ENCODE data around the gene AFF2. TPM values are rescaled to one million over a fixed set of nuclear protein-coding genes. Genes with fewer than 3 reads are reported as not detected.

AFF2 gene
- total RNA-seq, 1 experiment from 2014 or later = 0.16 TPM

- no peak for DNase-seq
- no peaks in the 10 kb centered on the region for H3K9me3 Mint-ChIP-seq (ENCODE audit: unreplicated experiment)
- H3K4me1 Mint-ChIP-seq (ENCODE audit: low read depth, unreplicated experiment) = no peaks in the 10 kb centered on the region
- Histone ChIP-seq H3K4me1 (no peaks in the 10 kb centered on the region), H3K4me3 (ENCODE audit: low read depth, low read length) (no peak overlapping the region), H3K36me3 (ENCODE audit: control insufficient read depth, insufficient read depth, low read length) (no peaks in the 10 kb centered on the region), H3K9me3 (no peaks in the 10 kb centered on the region), H3K27me3 (replicated peaks; ENCODE audit: control insufficient read depth, insufficient read depth, low read length) (no peaks in the 10 kb centered on the region)
- ChIA-PET POLR2A (no interaction called here), CTCF (no interaction called here)
- peaks cover 2% of the 10 kb centered on the region for H3K27me3 Mint-ChIP-seq (ENCODE audit: insufficient read depth, unreplicated experiment)
- no peak for TF ChIP-seq CTCF (IDR thresholded peaks at IDR 0.05; ENCODE audit: insufficient read depth in 1 of 2, low read depth in 1 of 2, low read length in 1 of 2, severe bottlenecking in 1 of 2, unreplicated experiment in 1 of 2)
- H3K27ac Mint-ChIP-seq (ENCODE audit: unreplicated experiment) = no peak overlapping the region
- no peak overlapping the region for H3K4me3 Mint-ChIP-seq (ENCODE audit: unreplicated experiment)
- intact Hi-C loops (cut with micrococcal nuclease; ENCODE audit: unreplicated experiment) = no loop called here
- no peaks in the 10 kb centered on the region for H3K36me3 Mint-ChIP-seq (ENCODE audit: insufficient read depth, unreplicated experiment)
- no TSS peak for BruUV-seq (replicated peaks)
These were observed 128.2 kb downstream of the AFF2 start for GRCh38 chrX:148628621-148629020.

GRCh38 chrX:148629434-148629833 is 129.0 kb downstream of the AFF2 start:
- H3K27ac Mint-ChIP-seq (ENCODE audit: unreplicated experiment) = no peak overlapping the region
- no peaks in the 10 kb centered on the region for H3K36me3 Mint-ChIP-seq (ENCODE audit: insufficient read depth, unreplicated experiment)
- H3K4me3 ChIP-seq (ENCODE audit: low read depth, low read length) = no peak overlapping the region
- BruUV-seq (replicated peaks) = no TSS peak
- H3K36me3 ChIP-seq (ENCODE audit: control insufficient read depth, insufficient read depth, low read length) = no peaks in the 10 kb centered on the region
- ChIA-PET POLR2A (no interaction called here), CTCF (no interaction called here)
- H3K9me3 Mint-ChIP-seq (ENCODE audit: unreplicated experiment) = no peaks in the 10 kb centered on the region
- H3K27me3 ChIP-seq (replicated peaks; ENCODE audit: control insufficient read depth, insufficient read depth, low read length) = no peaks in the 10 kb centered on the region
- H3K27me3 Mint-ChIP-seq (ENCODE audit: insufficient read depth, unreplicated experiment) = peaks cover 2% of the 10 kb centered on the region
- no peak for DNase-seq
- intact Hi-C loops (cut with micrococcal nuclease; ENCODE audit: unreplicated experiment) = no loop called here
- H3K9me3 ChIP-seq = no peaks in the 10 kb centered on the region
- no peak overlapping the region for H3K4me3 Mint-ChIP-seq (ENCODE audit: unreplicated experiment)
- H3K4me1 ChIP-seq = no peaks in the 10 kb centered on the region
- no peak for TF ChIP-seq CTCF (IDR thresholded peaks at IDR 0.05; ENCODE audit: insufficient read depth in 1 of 2, low read depth in 1 of 2, low read length in 1 of 2, severe bottlenecking in 1 of 2, unreplicated experiment in 1 of 2)
- no peaks in the 10 kb centered on the region for H3K4me1 Mint-ChIP-seq (ENCODE audit: low read depth, unreplicated experiment)

GRCh38 chrX:148632444-148632843 is 132.0 kb downstream of the AFF2 start:
- TF ChIP-seq CTCF (IDR thresholded peaks at IDR 0.05; ENCODE audit: insufficient read depth in 1 of 2, low read depth in 1 of 2, low read length in 1 of 2, severe bottlenecking in 1 of 2, unreplicated experiment in 1 of 2) = no peak
- Histone ChIP-seq H3K9me3 (no peaks in the 10 kb centered on the region), H3K4me1 (no peaks in the 10 kb centered on the region), H3K27me3 (replicated peaks; ENCODE audit: control insufficient read depth, insufficient read depth, low read length) (no peaks in the 10 kb centered on the region), H3K36me3 (ENCODE audit: control insufficient read depth, insufficient read depth, low read length) (no peaks in the 10 kb centered on the region), H3K4me3 (ENCODE audit: low read depth, low read length) (no peak overlapping the region)
- no TSS peak for BruUV-seq (replicated peaks)
- H3K36me3 Mint-ChIP-seq (ENCODE audit: insufficient read depth, unreplicated experiment) = no peaks in the 10 kb centered on the region
- H3K9me3 Mint-ChIP-seq (ENCODE audit: unreplicated experiment) = no peaks in the 10 kb centered on the region
- no peaks in the 10 kb centered on the region for H3K4me1 Mint-ChIP-seq (ENCODE audit: low read depth, unreplicated experiment)
- CTCF ChIA-PET = no interaction called here
- POLR2A ChIA-PET = no interaction called here
- no peak overlapping the region for H3K27ac Mint-ChIP-seq (ENCODE audit: unreplicated experiment)
- no peak for DNase-seq
- peaks cover 5% of the 10 kb centered on the region for H3K27me3 Mint-ChIP-seq (ENCODE audit: insufficient read depth, unreplicated experiment)
- H3K4me3 Mint-ChIP-seq (ENCODE audit: unreplicated experiment) = no peak overlapping the region
- intact Hi-C loops (cut with micrococcal nuclease; ENCODE audit: unreplicated experiment) = no loop called here
